NCI-H345 treated with DMSO at 0.1 percent for 48 hours (cell line): ENCODE measurements around the gene DESI2.
"Not testable (repeated sequence)": the region's sequence is repeated elsewhere in the genome, so short reads cannot be mapped to it uniquely, and the experiment has no call there.

Source experiments
- DNase-seq: peaks from one replicate; lab custom pipeline; 2025; ENCODE audit not compliant: unreplicated experiment; lab: John Stamatoyannopoulos, UW

DESI2 gene

DNA sequence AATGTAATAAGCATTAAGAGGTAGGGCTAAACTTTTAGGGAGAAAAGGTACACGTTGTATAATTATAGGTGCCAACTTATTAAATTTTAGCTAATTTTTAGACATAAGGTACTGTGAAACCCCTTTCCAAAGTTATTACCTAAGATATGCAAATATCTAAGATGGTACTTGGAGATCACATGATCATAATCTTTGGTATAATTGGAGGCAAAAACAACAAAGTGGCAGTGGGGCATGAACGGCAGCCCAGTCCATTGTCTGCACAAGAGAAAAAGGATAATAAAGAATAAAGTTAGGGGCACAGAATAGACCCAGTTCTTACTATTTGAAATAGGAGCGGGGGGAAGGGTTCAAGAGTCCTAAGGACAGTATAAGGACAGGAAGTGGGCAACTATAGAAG, 51.2 kb downstream of the DESI2 start:
- DNase-seq: no peak

DNA sequence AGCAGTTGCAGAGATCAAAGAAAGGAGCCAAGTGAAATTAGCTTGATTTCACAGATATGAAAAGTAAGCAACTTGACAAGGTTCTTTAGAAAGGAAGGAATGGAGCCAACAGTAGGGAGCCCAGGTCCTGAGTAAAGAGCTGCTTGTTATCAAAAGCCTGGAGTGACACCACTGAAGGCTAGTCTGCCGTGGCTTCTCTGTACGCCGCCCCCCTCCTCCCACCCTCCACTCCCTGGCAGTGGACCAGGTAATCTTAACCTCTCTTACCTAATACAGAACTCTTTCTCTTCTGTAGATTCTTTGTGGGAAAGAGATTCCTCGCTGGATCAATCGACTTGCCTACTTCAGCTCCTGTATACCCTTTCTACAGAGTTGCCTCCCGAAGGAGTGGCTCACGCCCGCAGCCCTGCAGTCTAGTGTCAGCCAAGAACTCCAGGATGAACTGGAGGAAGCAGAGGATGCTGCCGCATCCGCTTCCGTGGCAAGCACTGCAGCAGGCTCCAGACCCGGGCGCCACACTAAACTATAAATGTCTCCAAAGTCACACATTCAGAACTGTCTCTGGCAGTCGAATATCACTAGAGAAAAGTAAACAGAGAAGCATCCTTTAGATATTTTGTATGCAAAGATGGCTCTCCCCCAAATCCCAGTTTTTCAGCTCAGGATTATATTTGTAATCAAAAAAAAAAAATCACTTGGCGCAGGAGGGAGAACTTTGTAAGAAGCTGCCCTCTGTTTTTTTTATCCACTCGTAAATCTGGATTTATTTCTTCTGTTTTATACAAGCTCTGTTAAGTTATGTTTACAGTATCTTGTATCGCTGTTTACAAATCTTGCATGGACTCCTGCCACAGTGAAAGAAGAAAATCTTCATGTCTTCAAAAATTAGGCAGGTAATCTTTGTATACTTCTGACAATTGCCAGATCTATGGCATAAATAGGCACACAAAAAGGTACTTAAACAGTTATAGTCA, 52.6 kb downstream of the DESI2 start:
- no peak for DNase-seq

DNA sequence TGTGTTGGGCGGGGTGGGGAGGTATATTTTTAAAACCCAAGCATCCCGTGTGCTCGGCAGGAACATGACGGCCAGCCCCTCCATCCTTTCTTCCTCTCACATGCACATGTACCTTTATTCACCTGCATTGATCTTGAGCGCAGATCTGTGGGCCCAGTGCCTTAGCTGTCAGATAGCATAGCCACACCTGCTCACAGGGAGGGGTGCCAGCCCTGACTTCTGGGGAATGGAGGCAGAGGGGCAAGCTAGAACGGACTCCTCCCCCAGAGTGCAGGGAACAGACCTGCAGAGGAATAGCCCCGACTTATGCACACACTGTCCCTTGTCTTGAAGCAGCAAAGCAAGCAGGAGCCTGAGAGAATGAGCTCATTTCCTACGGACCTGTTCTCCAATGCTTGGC, 56.1 kb downstream of the DESI2 start:
- no peak for DNase-seq

DNA sequence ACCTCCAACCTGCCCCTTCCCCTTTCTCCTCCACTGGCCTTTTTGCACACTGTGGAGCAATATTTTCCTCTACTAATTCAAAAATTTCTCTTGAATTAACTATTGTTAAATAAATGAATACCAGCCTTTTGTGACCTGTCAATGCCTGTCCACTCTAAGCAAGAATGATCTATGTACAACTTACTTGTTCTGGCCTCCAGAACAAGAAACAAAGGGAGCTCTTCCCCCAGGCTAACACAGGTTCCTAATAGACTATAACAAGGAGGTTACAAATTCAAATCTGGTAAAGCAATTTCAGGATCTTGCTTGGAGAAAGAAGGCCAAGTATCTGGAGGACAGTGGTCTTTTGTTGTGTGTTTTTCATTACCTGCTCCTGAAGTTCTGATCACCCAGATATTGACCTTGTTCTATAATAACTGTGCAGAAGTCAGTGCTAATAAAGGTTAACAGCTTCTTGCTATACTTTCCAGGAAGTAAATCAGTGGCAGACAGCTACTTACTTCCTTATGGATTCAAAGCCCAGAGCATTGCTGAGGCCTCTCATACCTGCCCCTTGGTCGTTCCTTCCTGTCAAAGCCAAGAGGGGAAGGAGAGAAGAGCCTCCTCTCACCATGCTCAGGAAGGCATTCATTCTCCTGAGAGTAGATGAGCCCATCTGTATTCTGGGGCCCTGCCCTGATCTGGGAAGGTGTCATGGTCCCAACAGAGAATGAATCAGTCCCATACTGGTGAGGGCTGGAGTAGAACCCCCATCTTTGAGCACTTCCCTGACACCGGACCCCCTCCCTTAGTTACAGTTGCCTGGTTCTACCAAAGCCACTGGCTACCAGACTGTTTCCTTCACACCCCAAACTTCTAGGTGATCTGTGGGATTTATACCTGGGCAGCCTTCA, 56.8 kb downstream of the DESI2 start:
- no peak for DNase-seq

DNA sequence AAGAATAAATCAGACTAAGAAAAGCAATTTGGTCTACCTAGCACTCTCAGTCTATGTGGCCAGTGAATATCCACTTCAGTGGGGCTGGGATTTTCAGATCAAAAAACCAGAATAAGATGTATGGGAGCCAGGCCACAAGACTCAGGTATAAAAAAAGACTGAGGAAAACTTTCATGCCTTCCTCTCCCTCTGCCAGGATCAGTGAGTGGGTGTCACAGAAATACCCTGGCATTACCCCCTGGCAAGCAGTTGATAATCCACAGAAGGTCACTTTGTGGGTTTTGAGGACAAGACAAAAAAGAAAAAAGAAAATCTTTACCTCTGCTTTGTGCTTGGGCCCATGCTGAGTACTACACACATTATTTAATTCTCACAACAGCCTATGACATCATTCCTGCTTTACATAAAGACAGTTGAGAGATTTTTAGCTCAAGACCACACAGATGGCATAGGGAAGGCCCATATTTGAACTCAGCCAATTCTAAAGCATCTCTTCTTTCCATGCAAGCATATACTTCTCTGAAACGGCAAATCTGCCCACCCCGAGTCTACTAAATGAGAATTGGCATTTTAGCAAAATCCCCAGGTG, 57.6 kb downstream of the DESI2 start:
- DNase-seq: no peak

DNA sequence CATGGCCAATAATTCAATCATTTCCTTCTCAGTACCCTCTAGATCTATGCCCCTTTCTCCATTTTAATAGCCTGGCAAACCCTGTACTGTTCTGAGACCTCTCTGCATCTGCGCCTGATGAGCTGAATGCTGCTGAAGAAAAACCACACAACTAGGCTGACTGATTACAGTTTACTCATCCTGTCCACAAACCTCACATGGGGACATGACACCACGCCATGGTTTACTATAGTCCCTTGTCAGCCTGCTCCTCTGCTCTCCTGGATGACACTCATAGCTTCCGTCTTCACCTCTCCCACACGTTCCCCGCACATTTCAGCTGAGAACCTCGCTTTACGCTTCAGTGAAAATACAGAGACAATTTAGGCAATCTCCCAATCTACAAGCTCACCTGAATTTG, 59.7 kb downstream of the DESI2 start:
- no peak for DNase-seq

DNA sequence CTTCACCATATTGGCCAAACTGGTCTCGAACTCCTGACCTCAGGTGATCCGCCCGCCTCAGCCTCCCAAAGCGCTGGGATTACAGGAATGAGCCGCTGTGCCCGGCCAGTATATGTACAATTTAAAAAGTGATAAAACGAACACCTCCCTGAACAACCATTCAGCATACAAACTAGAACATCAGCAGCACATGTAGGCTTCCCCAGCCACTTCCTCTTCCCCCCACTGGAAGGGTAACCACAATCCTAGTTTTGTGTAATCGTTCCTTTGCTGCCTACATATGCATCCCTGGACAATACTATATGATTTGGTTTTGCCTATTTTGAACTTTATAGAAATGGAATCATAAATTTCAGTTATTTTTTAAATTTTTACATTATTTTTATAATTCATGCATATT, 60.4 kb downstream of the DESI2 start:
- DNase-seq: no peak

DNA sequence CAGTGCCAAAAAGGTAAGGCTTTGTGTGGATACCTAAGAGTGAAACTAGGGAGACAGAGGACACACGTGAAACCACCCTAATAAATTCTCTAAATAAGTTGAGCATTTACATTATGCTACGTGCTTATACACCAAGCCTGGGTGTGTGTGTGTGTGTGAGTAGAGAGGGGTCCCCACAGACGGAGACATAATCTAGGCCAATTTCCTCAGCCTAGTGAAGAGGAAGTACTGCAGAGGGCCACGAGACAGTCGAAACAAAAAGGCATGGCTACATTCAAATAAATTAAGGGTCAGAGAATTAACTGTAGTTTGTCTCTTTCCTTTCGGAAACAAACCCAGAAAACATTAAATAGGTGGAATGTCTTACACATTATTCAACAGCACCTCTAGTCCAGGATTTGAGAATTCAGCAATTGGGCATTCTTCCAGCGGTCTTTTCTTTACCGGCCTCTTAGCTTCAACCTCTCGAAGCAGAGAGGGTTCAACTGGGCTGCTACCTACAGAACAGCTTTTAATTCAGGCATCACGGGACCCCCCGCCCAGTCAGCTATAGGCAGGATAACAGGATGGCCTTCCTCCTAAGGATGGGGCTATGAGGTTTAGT, 75.0 kb downstream of the DESI2 start:
- DNase-seq: no peak

DNA sequence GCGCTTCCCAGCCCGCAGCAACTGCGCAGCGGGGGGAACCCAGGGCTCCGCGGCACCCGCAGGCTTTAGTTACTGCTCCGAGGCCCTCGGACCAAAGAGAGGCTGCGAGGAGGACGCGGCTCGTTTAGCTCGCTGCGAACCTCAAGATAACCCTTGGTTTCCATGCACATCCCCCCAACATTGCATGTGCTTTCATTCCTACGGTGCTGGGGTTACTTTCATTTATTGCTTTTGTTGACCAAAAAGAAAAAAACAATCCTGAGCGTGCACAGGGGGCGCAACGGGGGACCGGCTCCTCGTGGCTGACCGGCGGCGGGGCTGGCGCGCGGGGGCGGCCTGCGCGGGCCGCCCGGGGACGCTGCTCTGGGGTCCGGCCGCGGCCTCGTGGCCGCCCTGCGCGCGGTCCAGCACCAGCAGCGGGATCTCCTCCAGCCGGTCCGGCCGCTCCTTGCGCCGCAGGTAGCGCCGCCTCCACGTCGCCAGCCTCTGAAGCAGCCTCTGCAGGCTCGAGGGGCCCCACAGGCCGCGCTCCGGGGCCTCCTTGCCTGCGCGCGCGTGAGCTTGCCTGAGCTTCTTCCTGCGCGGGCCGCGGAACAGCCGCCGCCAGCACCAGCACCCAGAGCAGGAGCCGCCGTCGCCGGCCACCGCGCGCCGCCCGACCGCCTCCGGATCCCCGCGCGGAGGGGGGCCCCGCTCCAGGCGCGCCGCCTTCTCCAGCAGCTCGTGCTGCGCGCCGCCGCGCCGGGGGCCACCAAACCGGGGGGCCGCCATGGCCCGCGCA, 77.4 kb downstream of the DESI2 start:
- DNase-seq: peak; percentile 33

DNA sequence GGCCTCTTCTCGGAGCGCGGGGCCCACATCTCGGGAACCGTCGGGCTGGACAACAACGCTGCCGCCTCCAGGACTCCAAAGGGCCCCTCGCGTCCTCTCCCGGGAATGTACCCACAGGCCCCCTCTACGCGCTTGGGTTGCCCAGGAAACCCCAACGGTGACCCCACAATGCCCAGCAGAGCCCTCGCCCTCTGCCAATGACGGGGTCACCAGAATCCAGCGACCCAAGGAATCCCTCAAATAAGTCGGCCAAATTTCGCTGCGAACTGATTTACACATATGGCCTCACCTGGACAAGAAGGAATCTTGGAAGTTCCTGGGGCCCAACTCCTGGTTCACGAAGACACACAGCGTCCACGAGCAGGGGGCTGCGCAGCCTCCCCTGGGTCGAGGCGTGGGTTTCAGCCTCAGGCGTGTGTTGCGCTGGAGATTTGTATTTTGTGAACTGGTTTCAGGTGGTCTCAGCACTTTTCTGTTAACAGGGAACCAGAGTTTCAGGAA, 78.1 kb downstream of the DESI2 start:
- DNase-seq: no peak

DNA sequence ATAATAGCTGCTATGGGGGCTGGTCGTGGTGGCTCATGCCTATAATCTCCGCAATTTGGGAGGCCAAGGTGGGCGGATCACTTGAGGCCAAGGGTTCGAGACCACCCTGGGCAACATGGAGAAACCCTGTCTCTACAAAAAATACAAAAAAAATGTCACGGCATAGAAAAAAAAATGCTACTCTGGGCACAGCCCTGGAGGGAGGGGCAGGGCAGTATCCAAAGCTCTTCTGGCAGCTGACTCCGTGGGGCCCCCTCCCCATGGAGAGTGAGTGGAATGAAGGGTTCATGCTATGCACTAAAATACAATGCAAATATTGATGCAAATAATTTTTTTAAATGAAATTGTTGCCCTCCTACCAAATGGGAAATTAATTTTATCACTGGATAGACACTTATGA, 78.7 kb downstream of the DESI2 start:
- no peak for DNase-seq

DNA sequence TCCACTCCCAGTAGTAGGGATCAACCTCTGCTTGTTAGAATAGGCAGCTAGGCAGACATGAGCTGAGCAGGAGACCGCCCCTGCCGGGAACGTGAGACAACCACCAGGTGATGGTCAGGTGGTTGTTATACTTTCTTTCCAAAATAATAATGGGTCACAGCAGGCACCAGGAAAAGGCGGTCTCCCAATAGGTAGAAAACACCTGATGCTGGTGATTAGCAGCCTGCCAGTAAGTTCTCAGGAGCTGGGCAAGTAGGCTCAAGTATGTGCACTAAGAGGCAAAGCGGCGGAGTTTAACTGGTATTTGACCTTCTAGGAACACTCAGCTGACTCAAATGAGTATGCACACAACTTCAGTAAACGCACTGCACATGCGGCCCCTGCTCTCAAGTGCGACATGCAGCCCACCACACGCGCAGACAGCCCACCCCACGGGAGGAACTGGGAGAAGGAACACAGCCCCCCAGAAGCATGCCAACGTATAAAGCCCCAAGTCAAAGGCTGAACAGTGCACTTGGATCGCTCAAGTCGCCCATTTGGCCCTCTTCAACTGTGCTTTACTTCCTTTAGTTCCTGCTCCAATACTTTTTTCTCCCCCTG, 80.0 kb downstream of the DESI2 start:
- no peak for DNase-seq

DNA sequence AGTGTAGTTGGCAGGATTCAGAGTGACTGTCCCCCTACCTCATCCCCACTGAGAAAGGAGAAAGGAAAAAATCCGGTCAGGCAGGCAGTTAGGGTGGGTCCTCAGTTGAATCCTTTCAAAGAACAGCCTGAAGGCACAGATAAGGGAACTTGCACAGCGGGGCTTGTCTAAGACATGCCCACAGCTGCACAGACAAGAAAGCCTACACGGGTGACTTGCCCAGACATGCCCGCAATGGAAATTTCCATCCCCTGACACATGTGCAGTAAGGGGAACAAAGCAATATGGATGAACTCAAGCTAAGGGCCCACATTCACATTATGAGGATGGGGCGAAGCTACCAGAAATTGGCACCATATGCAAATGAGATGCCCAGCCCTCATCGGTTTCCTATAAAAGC, 82.5 kb downstream of the DESI2 start:
- DNase-seq: no peak

DNA sequence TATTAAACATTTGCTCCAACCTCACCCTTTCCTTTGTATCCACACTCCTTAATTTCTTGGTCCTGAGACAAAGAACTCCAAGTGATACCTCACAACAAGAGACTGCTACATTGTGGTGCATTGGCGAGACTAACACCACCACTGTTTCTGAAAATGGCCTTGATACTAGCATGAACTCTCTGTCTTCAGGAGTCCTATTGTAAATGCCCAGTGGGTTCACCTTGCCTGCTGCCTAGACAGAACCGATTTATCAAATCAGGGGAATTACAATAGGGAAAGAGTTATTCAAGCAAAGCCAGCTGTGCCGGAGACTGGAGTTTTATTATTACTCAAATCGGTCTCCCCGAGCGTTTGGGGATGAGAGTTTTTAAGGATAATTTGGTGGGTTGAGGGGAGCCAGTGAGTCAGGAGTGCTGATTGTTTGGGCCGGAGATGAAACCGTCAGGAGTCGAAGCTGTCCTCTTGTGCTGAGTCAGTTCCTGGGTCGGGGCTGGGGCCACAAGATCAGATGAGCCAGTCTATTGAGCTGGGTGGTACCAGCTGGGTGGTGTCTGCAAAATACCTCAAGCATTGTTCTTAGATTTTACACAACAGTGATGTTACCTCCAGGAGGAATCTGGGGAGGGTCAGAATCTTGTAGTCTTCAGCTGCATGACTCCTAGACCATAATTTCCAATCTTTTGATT, 83.1 kb downstream of the DESI2 start:
- DNase-seq: no peak

DNA sequence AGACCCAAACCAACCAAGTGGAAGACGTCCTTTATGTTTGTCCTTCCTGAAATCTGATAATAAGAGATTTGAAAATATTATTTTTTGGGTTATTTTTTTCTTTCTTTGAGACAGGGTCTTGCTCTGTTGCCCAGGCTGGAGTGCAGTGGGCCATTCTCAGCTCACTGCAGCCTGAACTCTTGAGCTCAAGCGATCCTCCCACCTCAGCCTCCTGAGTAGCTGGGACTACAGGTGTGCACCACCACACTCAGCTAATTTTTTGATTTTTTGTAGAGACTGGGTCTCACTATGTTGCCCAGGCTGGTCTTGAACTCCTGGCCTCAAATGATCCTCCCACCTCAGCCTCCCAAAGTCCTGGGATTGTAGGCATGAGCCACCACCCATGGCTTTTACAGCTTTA, 86.2 kb downstream of the DESI2 start:
- DNase-seq: not testable (repeated sequence)

DNA sequence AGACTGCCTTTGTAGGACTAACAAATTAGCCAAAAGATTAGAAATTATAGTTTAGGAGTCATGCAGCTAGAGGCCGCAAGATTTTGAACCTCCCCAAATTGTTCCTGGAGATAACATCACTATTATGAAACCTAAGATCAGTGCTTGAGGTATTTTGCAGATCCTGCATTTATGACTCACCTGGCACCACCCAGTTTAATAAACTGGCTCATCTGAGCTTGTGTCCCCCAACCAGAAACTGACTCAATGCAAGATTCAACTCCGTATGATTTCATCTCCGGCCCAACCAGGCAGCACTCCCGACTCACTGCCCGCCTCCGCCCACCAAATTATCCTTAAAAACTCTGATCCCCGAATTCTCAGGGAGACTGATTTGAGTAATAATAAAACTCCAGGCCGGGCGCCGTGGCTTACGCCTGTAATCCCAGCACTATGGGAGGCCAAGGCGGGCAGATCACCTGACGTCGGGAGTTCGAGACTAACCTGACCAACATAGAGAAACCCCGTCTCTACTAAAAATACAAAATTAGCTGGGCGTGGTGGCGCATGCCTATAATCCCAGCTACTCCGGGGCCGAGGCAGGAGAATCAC, 87.2 kb downstream of the DESI2 start:
- not testable (repeated sequence) for DNase-seq

DNA sequence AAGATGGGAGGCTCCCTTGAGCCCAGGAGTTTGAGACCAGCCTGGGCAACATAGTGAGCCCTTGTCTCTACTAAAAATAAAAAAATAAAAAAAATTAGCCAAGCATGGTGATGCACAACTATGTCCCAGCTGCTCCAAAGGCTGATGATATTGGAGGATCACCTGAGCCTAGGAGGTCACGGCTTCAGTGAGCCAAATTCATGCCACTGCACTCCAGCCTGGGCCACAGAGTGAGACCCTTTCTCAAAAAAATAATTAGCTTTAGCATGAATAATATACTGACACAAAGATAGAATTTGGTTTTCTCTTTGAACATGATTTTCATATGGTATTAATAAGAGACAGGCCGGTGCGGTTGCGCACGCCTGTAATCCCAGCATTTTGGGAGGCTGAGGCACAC, 88.8 kb downstream of the DESI2 start:
- no peak for DNase-seq

DNA sequence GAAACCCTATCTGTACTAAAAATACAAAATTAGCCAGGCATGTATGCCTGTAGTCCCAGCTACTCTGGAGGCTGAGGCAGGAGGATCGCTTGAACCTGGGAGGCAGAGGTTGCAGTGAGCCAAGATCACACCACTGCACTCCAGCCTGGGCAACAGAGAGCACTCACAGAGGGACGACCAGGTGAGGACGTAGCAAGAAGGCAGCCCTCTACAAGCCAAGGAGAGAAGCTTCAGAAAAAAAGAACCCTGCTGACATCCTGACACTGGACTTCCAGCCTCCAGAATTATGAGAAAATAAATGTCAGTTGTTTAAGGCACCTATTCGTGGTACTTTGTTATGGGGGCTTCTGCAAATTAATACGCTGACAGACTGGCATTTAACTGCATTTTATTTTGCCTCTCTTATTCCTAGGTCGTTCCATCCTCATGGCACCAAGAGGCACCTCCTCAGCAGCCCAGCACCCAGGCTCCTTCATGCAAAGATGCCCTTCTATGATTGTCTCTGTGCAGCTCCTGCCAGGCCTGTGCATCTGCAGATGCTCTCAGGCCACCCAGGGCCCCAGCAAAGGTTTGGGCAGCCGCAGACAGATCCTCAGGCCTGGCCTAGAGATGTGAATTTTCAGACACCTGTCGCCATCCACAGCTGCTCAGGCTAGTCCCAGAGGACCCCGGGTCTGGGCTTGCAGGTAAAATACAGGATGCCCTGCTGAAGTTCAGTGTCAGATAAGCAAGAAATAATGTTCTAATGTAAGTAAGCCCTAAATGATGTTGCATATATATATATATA, 96.5 kb downstream of the DESI2 start:
- DNase-seq: no peak
